Gastrocnemius medialis (tissue), 4 donors: Measurements from ENCODE around the gene CALHM3. TPM values are rescaled to one million over a fixed set of nuclear protein-coding genes. Genes with fewer than 3 reads are reported as not detected.

ENCODE experiments used
- ATAC-seq, 2 donors: fragments of 150-250 bp; one replicate each; pipeline ENCODE4 v1.9.1; 2016
- DNase-seq, 2 donors: peaks; one replicate each; pipeline ENCODE4 v3.0.0-alpha.2; 2019
- H3K27ac ChIP-seq, 4 donors: fragments of 200-600 bp; sonication (generic); 1 replicate in 1 of 4; 2 replicates in 3 of 4; pipeline ENCODE4 v1.5.1; 2016 to 2018; ENCODE audit warnings: mild to moderate bottlenecking in 2 of 4, moderate library complexity in 1 of 4
- H3K27me3 ChIP-seq, 3 donors: fragments of 200-600 bp; sonication (generic) in 2 of 3; 1 replicate in 1 of 3; 2 replicates in 2 of 3; pipeline versions ENCODE4 v1.5.1 to v1.6.0; 2016 to 2019; ENCODE audit warnings: mild to moderate bottlenecking in 1 of 3, moderate library complexity in 1 of 3
- H3K36me3 ChIP-seq, 2 donors: fragments of 200-600 bp; sonication (generic) in 1 of 2; one replicate each; pipeline ENCODE4 v1.5.1; 2017 to 2018
- H3K4me1 ChIP-seq, 2 donors: fragments of 200-600 bp; sonication (generic) in 1 of 2; one replicate each; pipeline ENCODE4 v1.5.1; 2016 to 2017; ENCODE audit warnings: mild to moderate bottlenecking in 2 of 2
- H3K4me3 ChIP-seq, 4 donors: fragments of 200-600 bp; sonication (generic) in 3 of 4; 1 replicate in 1 of 4; 2 replicates in 3 of 4; pipeline ENCODE4 v1.5.1; 2016 to 2019; ENCODE audit warnings: mild to moderate bottlenecking in 2 of 4
- H3K9me3 ChIP-seq, 3 donors: fragments of 200-600 bp; sonication (generic) in 2 of 3; 1 replicate in 1 of 3; 2 replicates in 2 of 3; pipeline ENCODE4 v1.5.1; 2016 to 2019
- CTCF ChIP-seq, 5 experiments: fragments of 450-650 bp in 3 of 5; fragments of 200-600 bp in 2 of 5; sonication (generic) in 2 of 5; IDR thresholded peaks in 4 of 5; conservative IDR thresholded peaks in 1 of 5; 1 replicate in 4 of 5; 2 replicates in 1 of 5; pipeline ENCODE4 v1.5.1; 2016 to 2019; ENCODE audit warnings: antibody characterized with exemption in 5 of 5, mild to moderate bottlenecking in 3 of 5, moderate library complexity in 3 of 5
- POLR2A ChIP-seq, 2 donors: fragments of 450-650 bp; IDR thresholded peaks; one replicate each; pipeline ENCODE4 v1.6.1; 2017; ENCODE audit warnings: antibody characterized with exemption in 2 of 2, mild to moderate bottlenecking in 2 of 2, moderate library complexity in 2 of 2
- in situ Hi-C, 4 donors: fragments of 200-750 bp; cut with MboI; loops; one replicate each; pipeline versions ENCODE4 v1.15.0 to v1.8.0; 2017; ENCODE audit warnings: low sequenced_read_pairs in 4 of 4
- intact Hi-C: fragments of 100-400 bp; cut with DNase I; formaldehyde crosslinking; loops from one replicate; pipeline ENCODE4 v1.15.1; 2023; ENCODE audit warnings: low total_unique reads
- total RNA-seq, 4 donors: library from RNA; depleted of rRNA; stranded (reverse); fragments of >200 nt; gene quantifications; one replicate each; pipeline versions ENCODE4 v1.1.0 to v1.2.3, GENCODE V29; 2016

CALHM3 gene
- total RNA-seq, 4 donors from 2014 or later: not detected

GRCh38 chr10:103457896-103458583, 21.0 kb downstream of the CALHM3 start:
- intact Hi-C loops (no loop called here), in situ Hi-C loops (no loop called here)
- TF ChIP-seq CTCF (IDR thresholded peaks at IDR 0.05 in 4 of 5, conservative IDR thresholded peaks at IDR 0.05 in 1 of 5): no peak
- TF ChIP-seq POLR2A (IDR thresholded peaks at IDR 0.05): no peak
- no peak overlapping the region for H3K27ac ChIP-seq
- H3K9me3 ChIP-seq: no peaks in the 10 kb centered on the region
- H3K4me3 ChIP-seq: no peak overlapping the region
- no peaks in the 10 kb centered on the region for H3K36me3 ChIP-seq
- H3K4me1 ChIP-seq: no peaks in the 10 kb centered on the region
- H3K27me3 ChIP-seq: no peaks in the 10 kb centered on the region
- ATAC-seq (no peak), DNase-seq (no peak)

GRCh38 chr10:103457176-103457712, 21.8 kb downstream of the CALHM3 start:
- ATAC-seq (no peak), DNase-seq (no peak)
- H3K9me3 ChIP-seq: no peaks in the 10 kb centered on the region
- intact Hi-C loops: no loop called here
- H3K27ac ChIP-seq: no peak overlapping the region
- in situ Hi-C loops: no loop called here
- no peaks in the 10 kb centered on the region for H3K36me3 ChIP-seq
- no peak overlapping the region for H3K4me3 ChIP-seq
- H3K27me3 ChIP-seq: peaks cover 0 to 2% (median 0%) of the 10 kb centered on the region in 3 donors
- H3K4me1 ChIP-seq: no peaks in the 10 kb centered on the region
- no peak for TF ChIP-seq POLR2A (IDR thresholded peaks at IDR 0.05)
- no peak for TF ChIP-seq CTCF (IDR thresholded peaks at IDR 0.05 in 4 of 5, conservative IDR thresholded peaks at IDR 0.05 in 1 of 5)

- in situ Hi-C loops (no loop called here), intact Hi-C loops (no loop called here)
- Histone ChIP-seq H3K27me3 (peaks cover 0 to 9% (median 0%) of the 10 kb centered on the region in 3 donors), H3K27ac (no peak overlapping the region), H3K36me3 (no peaks in the 10 kb centered on the region), H3K4me1 (no peaks in the 10 kb centered on the region), H3K9me3 (no peaks in the 10 kb centered on the region), H3K4me3 (no peak overlapping the region)
- no peak for DNase-seq
- no peak for ATAC-seq
- TF ChIP-seq CTCF (IDR thresholded peaks at IDR 0.05 in 4 of 5, conservative IDR thresholded peaks at IDR 0.05 in 1 of 5) (no peak), POLR2A (IDR thresholded peaks at IDR 0.05) (no peak)
Observed at GRCh38 chr10:103456074-103456660, 22.9 kb downstream of the CALHM3 start.

- intact Hi-C loops (no loop called here), in situ Hi-C loops (no loop called here)
- Histone ChIP-seq H3K36me3 (no peaks in the 10 kb centered on the region), H3K27ac (no peak overlapping the region), H3K4me1 (no peaks in the 10 kb centered on the region), H3K9me3 (no peaks in the 10 kb centered on the region), H3K27me3 (peaks cover 0 to 9% (median 0%) of the 10 kb centered on the region in 3 donors), H3K4me3 (no peak overlapping the region)
- DNase-seq (no peak), ATAC-seq (no peak)
- TF ChIP-seq POLR2A (IDR thresholded peaks at IDR 0.05) (no peak), CTCF (IDR thresholded peaks at IDR 0.05 in 4 of 5, conservative IDR thresholded peaks at IDR 0.05 in 1 of 5) (no peak)
Observed at GRCh38 chr10:103455235-103455634, 23.8 kb downstream of the CALHM3 start.
